Sigmoid colon (tissue), 7 donors: ENCODE results near the gene TBL3. TPM values are rescaled to one million over a fixed set of nuclear protein-coding genes. Genes with fewer than 3 reads are reported as not detected.
A peak's percentile ranks its signal among the peaks of the same experiment; 100 is the strongest.

ENCODE experiments used
- DNase-seq: peaks from one replicate; pipeline ENCODE4 v3.0.0-alpha.2; 2019
- H3K27ac ChIP-seq, 4 donors: fragments of 200-600 bp; sonication (generic); one replicate each; pipeline ENCODE4 v1.5.1; 2016 to 2019; ENCODE audit warnings: mild to moderate bottlenecking in 1 of 4
- H3K27me3 ChIP-seq, 3 donors: fragments of 200-600 bp; sonication (generic); one replicate each; pipeline ENCODE4 v1.5.1; 2019; ENCODE audit warnings: mild to moderate bottlenecking in 1 of 3
- H3K36me3 ChIP-seq, 4 donors: fragments of 200-600 bp; sonication (generic); one replicate each; pipeline ENCODE4 v1.5.1; 2016 to 2019
- H3K4me1 ChIP-seq, 4 donors: fragments of 200-600 bp; sonication (generic); one replicate each; pipeline ENCODE4 v1.5.1; 2017 to 2019
- H3K4me3 ChIP-seq, 4 donors: fragments of 200-600 bp; sonication (generic); one replicate each; pipeline ENCODE4 v1.5.1; 2017 to 2019; ENCODE audit warnings: mild to moderate bottlenecking in 2 of 4, moderate library complexity in 1 of 4
- H3K9me3 ChIP-seq, 4 donors: fragments of 200-600 bp in 3 of 4; sonication (generic) in 3 of 4; one replicate each; pipeline versions ENCODE4 v1.5.1 to v1.6.1; 2013 to 2019
- CTCF ChIP-seq, 4 experiments: fragments of 450-650 bp in 3 of 4; fragments of 200-600 bp in 1 of 4; IDR thresholded peaks; one replicate each; pipeline ENCODE4 v1.5.1; 2016 to 2019; ENCODE audit warnings: antibody characterized with exemption in 4 of 4, mild to moderate bottlenecking in 3 of 4, moderate library complexity in 2 of 4
- EP300 ChIP-seq, 4 donors: sonication (generic); formaldehyde crosslinking; IDR thresholded peaks; one replicate each; pipeline ENCODE4 v1.6.1; 2017; ENCODE audit warnings: antibody characterized with exemption in 4 of 4
- POLR2A ChIP-seq, 2 donors: fragments of 450-650 bp; IDR thresholded peaks; one replicate each; pipeline ENCODE4 v1.6.1; 2016; ENCODE audit warnings: antibody characterized with exemption in 2 of 2, mild to moderate bottlenecking in 2 of 2, moderate library complexity in 2 of 2
- POLR2AphosphoS5 ChIP-seq, 4 donors: sonication (generic); formaldehyde crosslinking; IDR thresholded peaks; one replicate each; pipeline ENCODE4 v1.6.1; 2017; ENCODE audit warnings: antibody characterized with exemption in 4 of 4
- WGBS, 2 donors: extraction: QIAGEN DNeasy Blood & Tissue Kit; methylation state at CpG; one replicate each; pipeline ENCODE4 v1.1.7; 2013; 5-methylcytosine and 5-hydroxymethylcytosine counted together
- intact Hi-C: fragments of 100-400 bp; cut with DNase I; formaldehyde crosslinking; loops from one replicate; pipeline ENCODE4 v1.15.1; 2023
- polyA plus RNA-seq, 3 donors: library from polyadenylated mRNA; stranded (reverse); fragments of 200-250 nt; gene quantifications; one replicate each; pipeline ENCODE4 v1.2.3, GENCODE V29; 2013
- total RNA-seq, 4 donors: library from RNA; depleted of rRNA; stranded (reverse); fragments of >200 nt; gene quantifications; one replicate each; pipeline ENCODE4 v1.1.0, GENCODE V29; 2016
- donor health status: healthy with polysubstance abuse.
- donor health status: Bipolar disorder and iron deficiency.
- donor health status: healthy.

TBL3 gene
- total and polyA plus RNA-seq, 7 donors = 14.3 to 37.4 (median 25.4) TPM

GRCh38 chr16:2001456-2002355 is 29.9 kb downstream of the TBL3 start:
- intact Hi-C loops = no loop called here
- H3K27ac ChIP-seq = no peak overlapping the region
- peaks cover 0 to 37% (median 34%) of the 10 kb centered on the region in 4 donors for H3K4me1 ChIP-seq
- TF ChIP-seq POLR2AphosphoS5 (IDR thresholded peaks at IDR 0.05) = no peak
- TF ChIP-seq CTCF (IDR thresholded peaks at IDR 0.05) = no peak
- no peak for TF ChIP-seq POLR2A (IDR thresholded peaks at IDR 0.05)
- 96% methylated on average over 53 of the region's 53 CpGs for WGBS, 2 donors
- no peak overlapping the region for H3K4me3 ChIP-seq
- no peaks in the 10 kb centered on the region for H3K9me3 ChIP-seq
- DNase-seq = no peak
- H3K36me3 ChIP-seq = peaks cover 36 to 65% (median 49%) of the 10 kb centered on the region in 4 donors
- H3K27me3 ChIP-seq = no peaks in the 10 kb centered on the region

GRCh38 chr16:2002406-2003230 is 30.8 kb downstream of the TBL3 start:
- H3K4me1 ChIP-seq = peaks cover 0 to 45% (median 42%) of the 10 kb centered on the region in 4 donors
- H3K4me3 ChIP-seq = no peak overlapping the region
- no peaks in the 10 kb centered on the region for H3K9me3 ChIP-seq
- H3K36me3 ChIP-seq = peaks cover 36 to 59% (median 49%) of the 10 kb centered on the region in 4 donors
- H3K27me3 ChIP-seq = no peaks in the 10 kb centered on the region
- DNase-seq = no peak
- TF ChIP-seq POLR2A (IDR thresholded peaks at IDR 0.05) (no peak), CTCF (IDR thresholded peaks at IDR 0.05) (no peak), EP300 (IDR thresholded peaks at IDR 0.05) (no peak), POLR2AphosphoS5 (IDR thresholded peaks at IDR 0.05) (no peak)
- 94 to 95% methylated on average over 47 of the region's 47 CpGs for WGBS, 2 donors
- intact Hi-C loops = no loop called here
- no peak overlapping the region for H3K27ac ChIP-seq

GRCh38 chr16:2003231-2003826 is 31.5 kb downstream of the TBL3 start:
- H3K4me1 ChIP-seq = peaks cover 0 to 52% (median 46%) of the 10 kb centered on the region in 4 donors
- peaks cover 36 to 52% (median 43%) of the 10 kb centered on the region in 4 donors for H3K36me3 ChIP-seq
- 72 to 83% methylated on average over 8 of the region's 8 CpGs for WGBS, 2 donors
- no peaks in the 10 kb centered on the region for H3K27me3 ChIP-seq
- TF ChIP-seq EP300 (IDR thresholded peaks at IDR 0.05) = no peak
- TF ChIP-seq CTCF (IDR thresholded peaks at IDR 0.05) = no peak
- TF ChIP-seq POLR2AphosphoS5 (IDR thresholded peaks at IDR 0.05) = no peak
- TF ChIP-seq POLR2A (IDR thresholded peaks at IDR 0.05) = no peak
- H3K4me3 ChIP-seq = no peak overlapping the region
- H3K9me3 ChIP-seq = no peaks in the 10 kb centered on the region
- intact Hi-C loops = no loop called here
- peak overlapping the region in 1 of 4 donors; percentile 37 for H3K27ac ChIP-seq
- no peak for DNase-seq

GRCh38 chr16:2003827-2004641 is 32.2 kb downstream of the TBL3 start:
- H3K4me3 ChIP-seq = peak overlapping the region in 2 of 4 donors; percentile 1 to 17
- peak; percentile 64 to 92 (median 87) for TF ChIP-seq CTCF (IDR thresholded peaks at IDR 0.05)
- TF ChIP-seq POLR2AphosphoS5 (IDR thresholded peaks at IDR 0.05) = no peak
- H3K27ac ChIP-seq = peak overlapping the region in 2 of 4 donors; percentile 15 to 37
- peaks cover 29 to 45% (median 37%) of the 10 kb centered on the region in 4 donors for H3K36me3 ChIP-seq
- intact Hi-C loops = no loop called here
- peak; percentile 93 for DNase-seq
- peaks cover 0 to 59% (median 53%) of the 10 kb centered on the region in 4 donors for H3K4me1 ChIP-seq
- WGBS, 2 donors = 21 to 32% methylated on average over 36 of the region's 36 CpGs
- H3K27me3 ChIP-seq = no peaks in the 10 kb centered on the region
- H3K9me3 ChIP-seq = no peaks in the 10 kb centered on the region
